Measurements from ENCODE around the gene RC3H1. TPM values are rescaled to one million over a fixed set of nuclear protein-coding genes. Genes with fewer than 3 reads are reported as not detected.

Gene RC3H1
- total and polyA plus RNA-seq, 10 of the 15 experiments (the other 5 are each of a cell fraction or from before 2014, with no cell fraction given): 1.4 to 33.9 (median 11.8) TPM

DNA sequence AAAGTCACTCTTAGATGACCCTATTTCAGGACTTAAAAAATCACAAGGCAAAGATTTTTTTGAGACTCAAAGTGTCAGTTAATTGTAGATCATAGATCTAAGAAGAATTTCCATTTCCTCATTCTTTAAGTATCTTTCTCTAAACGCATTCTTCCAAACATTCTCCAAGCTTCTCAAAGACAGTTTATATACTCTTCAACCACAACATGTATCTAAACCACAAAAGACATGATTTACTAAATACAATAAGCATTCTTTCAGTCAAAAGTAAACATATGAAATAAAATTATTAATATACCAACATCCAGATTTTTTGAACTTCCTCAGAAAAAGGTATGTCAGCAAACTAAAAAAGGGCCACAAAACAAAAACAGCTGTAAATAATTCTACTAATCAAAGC lies 24.4 kb downstream of the RC3H1 start:
- Histone ChIP-seq H3K9me3 (replicated peaks; ENCODE audit: control insufficient read depth, insufficient read depth, low read length) (no peaks in the 10 kb centered on the region), H3K9ac (ENCODE audit: control insufficient read depth, insufficient read depth, low read length) (no peak overlapping the region), H3K27me3 (replicated peaks in 1 of 2; ENCODE audit: control insufficient read depth in 2 of 2, insufficient read depth in 2 of 2, low read length in 1 of 2) (no peaks in the 10 kb centered on the region), H4K20me1 (ENCODE audit: control insufficient read depth, insufficient read depth) (no peaks in the 10 kb centered on the region; the same call in 1 of the 2 replicates), H3K36me3 (ENCODE audit: control insufficient read depth in 2 of 2, insufficient read depth in 2 of 2, low read length in 1 of 2) (peaks cover 0 to 11% of the 10 kb centered on the region in 2 experiments; a peak in 3 of 4 replicates), H3K4me1 (ENCODE audit: control insufficient read depth, insufficient read depth, low read length) (no peaks in the 10 kb centered on the region; the same call in 1 of the 2 replicates), H3K4me3 (no peak overlapping the region), H2AFZ (ENCODE audit: control insufficient read depth, low read depth, low read length) (no peak overlapping the region), H3K4me2 (ENCODE audit: control insufficient read depth, insufficient read depth) (no peak overlapping the region), H3K79me2 (ENCODE audit: control insufficient read depth, insufficient read depth, low read length) (peaks cover 39% of the 10 kb centered on the region), H3K27ac (ENCODE audit: control insufficient read depth, insufficient read depth) (no peak overlapping the region)
- BruUV-seq (replicated peaks): no TSS peak
- ChIA-PET RAD21 (ENCODE audit: unreplicated experiment) (interaction anchor here (1.8 kb wide), 1 partner anchor 22 kb away, joined by 5 read pairs; no protein-coding TSS in a partner anchor), CTCF (interaction anchor here (1.0 kb wide), 1 partner anchor 134 kb away, joined by 3 read pairs; no protein-coding TSS in a partner anchor), SMC1A (ENCODE audit: uncharacterized antibody, unreplicated experiment) (interaction anchor here (1.8 to 4.1 kb wide), 2 partner anchors 7 to 11 kb away, joined by 7 to 22 read pairs; no protein-coding TSS in a partner anchor), POLR2A (interaction anchor here (0.6 to 1.2 kb wide), 3 partner anchors 24 to 586 kb away, joined by 3 read pairs; partner anchors contain the start of gene RC3H1)
- FAIRE-seq (no peak), ATAC-seq (no peak), DNase-seq (ENCODE audit: low read depth, low spot score) (no peak)
- intact Hi-C loops (cut with micrococcal nuclease; ENCODE audit: unreplicated experiment) (no loop called here), in situ Hi-C loops (cut with MboI) (no loop called here)
- WGBS (ENCODE audit: insufficient coverage, insufficient replicate concordance, low lambda C conversion rate, missing lambda C conversion rate): 52% methylated on average over 1 of the region's 1 CpG
- TF ChIP-seq, protein P1, sequence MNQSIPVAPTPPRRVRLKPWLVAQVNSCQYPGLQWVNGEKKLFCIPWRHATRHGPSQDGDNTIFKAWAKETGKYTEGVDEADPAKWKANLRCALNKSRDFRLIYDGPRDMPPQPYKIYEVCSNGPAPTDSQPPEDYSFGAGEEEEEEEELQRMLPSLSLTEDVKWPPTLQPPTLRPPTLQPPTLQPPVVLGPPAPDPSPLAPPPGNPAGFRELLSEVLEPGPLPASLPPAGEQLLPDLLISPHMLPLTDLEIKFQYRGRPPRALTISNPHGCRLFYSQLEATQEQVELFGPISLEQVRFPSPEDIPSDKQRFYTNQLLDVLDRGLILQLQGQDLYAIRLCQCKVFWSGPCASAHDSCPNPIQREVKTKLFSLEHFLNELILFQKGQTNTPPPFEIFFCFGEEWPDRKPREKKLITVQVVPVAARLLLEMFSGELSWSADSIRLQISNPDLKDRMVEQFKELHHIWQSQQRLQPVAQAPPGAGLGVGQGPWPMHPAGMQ (IDR thresholded peaks at IDR 0.05; ENCODE audit: borderline replicate concordance): no peak
- TF ChIP-seq RB1 (IDR thresholded peaks at IDR 0.05; ENCODE audit: borderline replicate concordance): no peak
- TF ChIP-seq, protein P2, sequence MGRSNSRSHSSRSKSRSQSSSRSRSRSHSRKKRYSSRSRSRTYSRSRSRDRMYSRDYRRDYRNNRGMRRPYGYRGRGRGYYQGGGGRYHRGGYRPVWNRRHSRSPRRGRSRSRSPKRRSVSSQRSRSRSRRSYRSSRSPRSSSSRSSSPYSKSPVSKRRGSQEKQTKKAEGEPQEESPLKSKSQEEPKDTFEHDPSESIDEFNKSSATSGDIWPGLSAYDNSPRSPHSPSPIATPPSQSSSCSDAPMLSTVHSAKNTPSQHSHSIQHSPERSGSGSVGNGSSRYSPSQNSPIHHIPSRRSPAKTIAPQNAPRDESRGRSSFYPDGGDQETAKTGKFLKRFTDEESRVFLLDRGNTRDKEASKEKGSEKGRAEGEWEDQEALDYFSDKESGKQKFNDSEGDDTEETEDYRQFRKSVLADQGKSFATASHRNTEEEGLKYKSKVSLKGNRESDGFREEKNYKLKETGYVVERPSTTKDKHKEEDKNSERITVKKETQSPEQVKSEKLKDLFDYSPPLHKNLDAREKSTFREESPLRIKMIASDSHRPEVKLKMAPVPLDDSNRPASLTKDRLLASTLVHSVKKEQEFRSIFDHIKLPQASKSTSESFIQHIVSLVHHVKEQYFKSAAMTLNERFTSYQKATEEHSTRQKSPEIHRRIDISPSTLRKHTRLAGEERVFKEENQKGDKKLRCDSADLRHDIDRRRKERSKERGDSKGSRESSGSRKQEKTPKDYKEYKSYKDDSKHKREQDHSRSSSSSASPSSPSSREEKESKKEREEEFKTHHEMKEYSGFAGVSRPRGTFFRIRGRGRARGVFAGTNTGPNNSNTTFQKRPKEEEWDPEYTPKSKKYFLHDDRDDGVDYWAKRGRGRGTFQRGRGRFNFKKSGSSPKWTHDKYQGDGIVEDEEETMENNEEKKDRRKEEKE (IDR thresholded peaks at IDR 0.05): no peak
- TF ChIP-seq, protein P3, sequence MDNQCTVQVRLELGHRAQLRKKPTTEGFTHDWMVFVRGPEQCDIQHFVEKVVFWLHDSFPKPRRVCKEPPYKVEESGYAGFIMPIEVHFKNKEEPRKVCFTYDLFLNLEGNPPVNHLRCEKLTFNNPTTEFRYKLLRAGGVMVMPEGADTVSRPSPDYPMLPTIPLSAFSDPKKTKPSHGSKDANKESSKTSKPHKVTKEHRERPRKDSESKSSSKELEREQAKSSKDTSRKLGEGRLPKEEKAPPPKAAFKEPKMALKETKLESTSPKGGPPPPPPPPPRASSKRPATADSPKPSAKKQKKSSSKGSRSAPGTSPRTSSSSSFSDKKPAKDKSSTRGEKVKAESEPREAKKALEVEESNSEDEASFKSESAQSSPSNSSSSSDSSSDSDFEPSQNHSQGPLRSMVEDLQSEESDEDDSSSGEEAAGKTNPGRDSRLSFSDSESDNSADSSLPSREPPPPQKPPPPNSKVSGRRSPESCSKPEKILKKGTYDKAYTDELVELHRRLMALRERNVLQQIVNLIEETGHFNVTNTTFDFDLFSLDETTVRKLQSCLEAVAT (IDR thresholded peaks at IDR 0.05): no peak
- no peak for TF ChIP-seq MTA3 (IDR thresholded peaks at IDR 0.05; ENCODE audit: borderline replicate concordance, low read length)
- TF ChIP-seq SUPT20H (IDR thresholded peaks at IDR 0.05; ENCODE audit: borderline replicate concordance, control insufficient read depth, low read depth, low read length): no peak
- no peak for TF ChIP-seq JUNB (IDR thresholded peaks at IDR 0.05)
- TF ChIP-seq MEF2A (IDR thresholded peaks at IDR 0.05; ENCODE audit: insufficient read depth, low read depth, low read length): no peak
- no peak for TF ChIP-seq HCFC1 (IDR thresholded peaks at IDR 0.05; ENCODE audit: low read length)
- TF ChIP-seq ESRRA (IDR thresholded peaks at IDR 0.05; ENCODE audit: low read length): no peak
- TF ChIP-seq ZNF622 (IDR thresholded peaks at IDR 0.05): no peak
- TF ChIP-seq, protein P4, sequence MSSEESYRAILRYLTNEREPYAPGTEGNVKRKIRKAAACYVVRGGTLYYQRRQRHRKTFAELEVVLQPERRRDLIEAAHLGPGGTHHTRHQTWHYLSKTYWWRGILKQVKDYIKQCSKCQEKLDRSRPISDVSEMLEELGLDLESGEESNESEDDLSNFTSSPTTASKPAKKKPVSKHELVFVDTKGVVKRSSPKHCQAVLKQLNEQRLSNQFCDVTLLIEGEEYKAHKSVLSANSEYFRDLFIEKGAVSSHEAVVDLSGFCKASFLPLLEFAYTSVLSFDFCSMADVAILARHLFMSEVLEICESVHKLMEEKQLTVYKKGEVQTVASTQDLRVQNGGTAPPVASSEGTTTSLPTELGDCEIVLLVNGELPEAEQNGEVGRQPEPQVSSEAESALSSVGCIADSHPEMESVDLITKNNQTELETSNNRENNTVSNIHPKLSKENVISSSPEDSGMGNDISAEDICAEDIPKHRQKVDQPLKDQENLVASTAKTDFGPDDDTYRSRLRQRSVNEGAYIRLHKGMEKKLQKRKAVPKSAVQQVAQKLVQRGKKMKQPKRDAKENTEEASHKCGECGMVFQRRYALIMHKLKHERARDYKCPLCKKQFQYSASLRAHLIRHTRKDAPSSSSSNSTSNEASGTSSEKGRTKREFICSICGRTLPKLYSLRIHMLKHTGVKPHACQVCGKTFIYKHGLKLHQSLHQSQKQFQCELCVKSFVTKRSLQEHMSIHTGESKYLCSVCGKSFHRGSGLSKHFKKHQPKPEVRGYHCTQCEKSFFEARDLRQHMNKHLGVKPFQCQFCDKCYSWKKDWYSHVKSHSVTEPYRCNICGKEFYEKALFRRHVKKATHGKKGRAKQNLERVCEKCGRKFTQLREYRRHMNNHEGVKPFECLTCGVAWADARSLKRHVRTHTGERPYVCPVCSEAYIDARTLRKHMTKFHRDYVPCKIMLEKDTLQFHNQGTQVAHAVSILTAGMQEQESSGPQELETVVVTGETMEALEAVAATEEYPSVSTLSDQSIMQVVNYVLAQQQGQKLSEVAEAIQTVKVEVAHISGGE (CRISPR knock-in tag; IDR thresholded peaks at IDR 0.05): no peak
- no peak for TF ChIP-seq NFYA (IDR thresholded peaks at IDR 0.05; ENCODE audit: borderline replicate concordance, low read depth, low read length)
- TF ChIP-seq ZNF274 (IDR thresholded peaks at IDR 0.05; ENCODE audit: insufficient read depth, insufficient read length): no peak
- TF ChIP-seq SP1 (IDR thresholded peaks at IDR 0.05; ENCODE audit: low read depth, low read length): no peak
- no peak for TF ChIP-seq PAX8 (IDR thresholded peaks at IDR 0.05)
- TF ChIP-seq KLF5 (IDR thresholded peaks at IDR 0.05; ENCODE audit: partially characterized antibody): no peak
